ENCODE data around the gene SRP68.

- TF ChIP-seq CTCF (conservative IDR thresholded peaks at IDR 0.05; ENCODE audit: low read depth, low read length) (no peak), POLR2A (IDR thresholded peaks at IDR 0.05; ENCODE audit: low read depth, low read length) (no peak), CEBPB (IDR thresholded peaks at IDR 0.05; ENCODE audit: low read depth, low read length) (no peak), BHLHE40 (IDR thresholded peaks at IDR 0.05; ENCODE audit: low read depth, low read length) (no peak), FOS (IDR thresholded peaks at IDR 0.05; ENCODE audit: low read depth, low read length) (no peak), RFX5 (IDR thresholded peaks at IDR 0.05; ENCODE audit: low read depth, low read length) (no peak), USF2 (IDR thresholded peaks at IDR 0.05; ENCODE audit: low read depth, low read length) (no peak), MXI1 (IDR thresholded peaks at IDR 0.05; ENCODE audit: borderline replicate concordance, low read depth, low read length) (no peak), RCOR1 (IDR thresholded peaks at IDR 0.05; ENCODE audit: insufficient replicate concordance, low read length) (no peak), ELK1 (IDR thresholded peaks at IDR 0.05; ENCODE audit: borderline replicate concordance, low read depth, low read length) (no peak), MAFK (IDR thresholded peaks at IDR 0.05; ENCODE audit: low read depth, low read length) (no peak), RAD21 (IDR thresholded peaks at IDR 0.05; ENCODE audit: low read length) (no peak), SMC3 (IDR thresholded peaks at IDR 0.05; ENCODE audit: low read depth, low read length) (no peak)
These were observed 14.1 kb upstream of the SRP68 start for GRCh38 chr17:76086384-76086783.

All from IMR-90 (cell line).